Globus pallidus (tissue), 1 donor: ENCODE measurements around the gene ACTC1.

Source experiments
- DNase-seq: peaks from one replicate; pipeline ENCODE4 v3.0.0-alpha.2; 2015; ENCODE audit warnings: low spot score

ACTC1 gene

DNA sequence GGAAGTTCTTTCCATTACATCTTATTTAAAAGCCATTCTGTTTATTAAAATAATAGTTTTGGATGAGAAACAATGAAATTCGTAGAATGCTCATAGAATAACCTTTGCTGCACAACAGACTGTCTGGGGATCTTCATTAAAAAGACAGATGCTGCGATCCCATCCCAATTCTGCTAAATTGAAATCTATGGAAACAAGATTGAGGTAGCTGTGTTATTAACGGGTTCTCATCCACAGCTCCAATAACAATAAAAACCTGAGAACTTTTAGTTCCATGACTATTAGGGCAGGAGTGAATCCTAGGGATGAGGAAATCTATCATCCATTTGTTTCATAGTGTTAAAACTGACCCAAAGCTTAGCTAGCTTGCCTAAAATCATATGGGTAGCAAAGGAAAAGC, 38.1 kb downstream of the ACTC1 start:
- no peak for DNase-seq

- no peak for DNase-seq
Measured at GRCh38 chr15:34755419-34755773, 40.0 kb downstream of the ACTC1 start.

GRCh38 chr15:34754674-34755418, 40.5 kb downstream of the ACTC1 start, which contains the start of gene GJD2:
Gene GJD2, minus strand, starts transcription at chr15:34754998. Its CDS starts 510 bp downstream, at chr15:34754488.
- no peak for DNase-seq

GRCh38 chr15:34754171-34754601, 41.2 kb downstream of the ACTC1 start:
- DNase-seq = no peak

DNA sequence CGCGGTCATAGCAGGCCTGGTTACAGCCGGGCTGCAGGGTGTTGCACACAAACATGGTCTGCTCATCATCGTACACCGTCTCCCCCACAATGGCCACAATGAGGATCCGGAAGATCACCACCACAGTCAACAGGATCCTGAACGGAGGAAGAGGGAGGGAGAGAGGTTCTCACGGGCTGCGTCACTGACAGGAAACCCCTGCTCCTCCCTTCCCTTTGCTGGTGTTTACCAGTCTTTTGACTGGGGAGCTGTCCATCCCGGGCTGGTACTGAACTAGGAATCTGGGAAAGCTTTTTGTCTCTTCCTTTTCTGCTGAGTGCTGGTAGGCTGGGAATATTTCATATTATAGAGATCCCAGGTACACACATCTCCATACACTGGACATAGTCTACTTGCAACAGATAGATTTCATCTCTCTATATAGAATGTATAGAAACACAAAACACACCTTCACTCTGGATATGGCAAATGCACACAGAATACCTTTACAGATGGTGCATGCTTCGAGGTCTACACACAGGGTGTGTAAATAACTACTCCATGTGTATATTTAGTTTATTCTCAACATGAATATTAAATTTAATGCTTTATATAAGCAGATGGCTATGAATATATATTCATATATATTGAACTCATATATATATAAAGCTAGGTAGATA, 42.0 kb downstream of the ACTC1 start:
- no peak for DNase-seq

GRCh38 chr15:34749691-34750090, 45.7 kb downstream of the ACTC1 start:
- DNase-seq = no peak
